ENCODE data around the gene AMPH.

DNA sequence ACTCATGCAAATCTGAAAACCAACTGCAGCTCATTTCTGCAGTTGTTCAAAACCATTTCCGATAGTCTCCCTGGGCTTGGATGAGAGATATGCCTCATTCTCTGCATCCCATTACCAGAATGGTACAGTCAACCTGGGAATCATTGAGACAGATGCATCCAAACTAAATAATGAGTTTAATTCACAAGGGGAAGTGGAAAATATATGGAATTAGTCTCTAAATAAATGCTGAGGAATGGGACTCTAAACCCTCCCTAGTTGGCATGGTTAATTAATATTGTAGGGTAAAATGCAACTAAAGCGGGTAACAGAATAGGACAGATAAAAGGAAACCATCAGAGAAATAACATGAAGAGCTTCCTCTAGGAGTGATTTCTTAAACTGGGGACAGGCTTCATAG, 118.9 kb downstream of the AMPH start:
- no peak for TF ChIP-seq POLR2A (IDR thresholded peaks at IDR 0.05; ENCODE audit: low read depth, low read length)
- TF ChIP-seq SPI1 (IDR thresholded peaks at IDR 0.05; ENCODE audit: low read depth, low read length), result no peak
- TF ChIP-seq POLR2AphosphoS5 (IDR thresholded peaks at IDR 0.05; ENCODE audit: low read depth, low read length), result no peak
- TF ChIP-seq TAF1 (IDR thresholded peaks at IDR 0.05; ENCODE audit: low read depth, low read length), result no peak
- TF ChIP-seq PAX5 (IDR thresholded peaks at IDR 0.05; ENCODE audit: insufficient read depth, low read length, severe bottlenecking), result no peak
- no peak for TF ChIP-seq POU2F2 (IDR thresholded peaks at IDR 0.05; ENCODE audit: low read depth, low read length)

Data from GM12891 (cell line).